Fibroblast of pulmonary artery (primary cell): Measurements from ENCODE around the gene YIF1A.

Source experiments
- DNase-seq: peaks from one replicate; pipeline ENCODE4 v3.0.0-alpha.2; 2010; ENCODE audit warnings: low read depth
- H3K4me3 ChIP-seq: replicated peaks from 2 replicates; pipeline ENCODE4 v1.5.1; 2011; ENCODE audit warnings: low read depth, mild to moderate bottlenecking, control low read depth, low read length, moderate library complexity
- CTCF ChIP-seq: IDR thresholded peaks from 2 replicates; pipeline ENCODE4 v1.5.1; 2011; ENCODE audit warnings: mild to moderate bottlenecking, control low read depth, low read length, inconsistent platforms; ENCODE audit errors: missing control alignments

YIF1A gene

DNA sequence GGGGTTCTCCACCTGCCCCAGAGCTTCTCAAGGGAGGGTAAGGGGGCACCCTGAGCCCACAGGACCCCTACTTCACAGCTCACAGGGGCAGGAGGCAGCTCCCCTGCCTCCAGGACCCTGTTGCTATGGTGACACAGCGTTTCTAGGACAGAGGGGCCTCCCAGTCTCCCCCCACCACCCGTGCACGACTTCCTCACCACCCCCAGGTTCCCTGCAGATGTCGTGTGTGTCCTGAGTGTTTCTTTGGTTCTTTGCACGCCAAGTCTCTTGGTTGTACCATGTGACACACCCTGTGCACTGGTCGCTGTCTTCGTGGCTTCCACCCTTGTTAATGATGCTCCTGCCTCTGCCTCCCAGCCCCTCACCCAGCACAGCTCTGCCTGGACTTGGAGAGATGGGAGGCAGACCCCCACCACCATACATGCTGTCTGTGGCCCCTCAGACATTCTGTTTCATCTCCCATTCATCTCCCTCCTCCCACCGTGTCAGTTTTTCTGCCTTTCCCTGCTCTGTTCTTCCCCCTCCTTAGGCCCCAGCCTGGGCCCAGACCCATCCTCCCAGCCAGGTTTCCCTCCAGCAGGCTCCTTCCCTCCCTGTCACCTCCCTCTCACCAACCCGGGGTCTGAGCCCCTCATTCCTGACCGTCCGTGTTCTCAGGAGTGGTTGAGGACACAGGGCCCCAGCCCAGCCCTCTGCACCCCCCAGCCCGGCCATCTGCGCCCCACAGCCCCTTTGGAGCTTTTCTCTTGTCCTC is 45.0 kb downstream of the YIF1A start:
- H3K4me3 ChIP-seq, result no peak overlapping the region
- TF ChIP-seq CTCF, result no peak
- no peak for DNase-seq

- no peak for TF ChIP-seq CTCF
- no peak overlapping the region for H3K4me3 ChIP-seq
- no peak for DNase-seq
Observed at GRCh38 chr11:66242095-66242765, 46.7 kb downstream of the YIF1A start.

DNA sequence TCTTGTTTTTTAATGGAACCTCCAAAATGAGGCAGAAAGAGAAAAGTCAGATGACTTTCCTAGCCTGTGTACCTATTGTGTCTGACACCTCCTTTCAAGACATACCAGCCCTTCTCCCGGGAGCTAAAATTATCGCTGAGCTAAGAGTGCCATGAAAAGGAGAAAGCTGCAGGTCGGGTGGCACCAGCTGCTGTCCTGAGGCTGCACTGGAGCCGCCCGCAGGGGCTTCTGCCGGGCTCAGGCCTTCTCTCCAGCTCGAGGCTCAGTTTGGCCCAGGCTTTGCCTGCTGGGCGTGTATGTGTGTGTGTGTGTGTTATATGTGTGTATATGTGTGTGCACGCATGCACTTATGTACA is 48.2 kb downstream of the YIF1A start:
- no peak overlapping the region for H3K4me3 ChIP-seq
- no peak for TF ChIP-seq CTCF
- no peak for DNase-seq

GRCh38 chr11:66239998-66240780 is 48.8 kb downstream of the YIF1A start:
- H3K4me3 ChIP-seq, result no peak overlapping the region
- DNase-seq, result no peak
- TF ChIP-seq CTCF, result no peak

DNA sequence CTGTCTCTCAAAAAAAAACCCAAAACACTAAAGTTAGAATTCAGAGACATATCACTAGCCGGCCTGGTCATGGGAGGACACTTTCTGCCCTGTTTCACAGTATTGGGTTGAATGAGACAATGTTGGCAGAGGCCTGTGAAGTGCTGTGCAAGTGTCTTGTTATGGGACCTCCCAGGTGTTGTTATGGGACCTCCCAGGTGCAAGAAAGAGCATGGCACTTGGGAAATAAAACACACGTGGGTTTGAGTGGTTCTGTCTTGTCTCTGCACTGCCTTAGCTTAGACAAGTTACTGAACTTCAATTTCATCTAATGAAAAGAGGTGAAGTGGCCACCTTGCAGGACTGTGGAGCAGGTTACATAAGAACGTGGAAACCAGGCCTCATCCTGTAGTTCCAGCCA is 49.4 kb downstream of the YIF1A start:
- DNase-seq, result no peak
- H3K4me3 ChIP-seq, result no peak overlapping the region
- TF ChIP-seq CTCF, result no peak

- TF ChIP-seq CTCF, result no peak
- H3K4me3 ChIP-seq, result no peak overlapping the region
- no peak for DNase-seq
Observed at GRCh38 chr11:66238786-66239413, 50.0 kb downstream of the YIF1A start.
